Activated CD8-positive, alpha-beta memory T cell treated with anti-CD3 and anti-CD28 coated beads for 1 hour (primary cell): ENCODE data around the gene PRM2.
A peak's percentile ranks its signal among the peaks of the same experiment; 100 is the strongest.

Experiments used
- DNase-seq, 2 donors: peaks; one replicate each; pipeline ENCODE4 v3.0.0-alpha.2; 2020; ENCODE audit warnings: low read depth in 1 of 2; ENCODE audit errors: extremely low read depth in 1 of 2

Gene PRM2

GRCh38 chr16:11250786-11251524 lies 25.3 kb downstream of the PRM2 start:
- no peak for DNase-seq

GRCh38 chr16:11250091-11250785 lies 26.0 kb downstream of the PRM2 start:
- no peak for DNase-seq

- no peak for DNase-seq
Observed at GRCh38 chr16:11249233-11250061, 26.8 kb downstream of the PRM2 start.

- no peak for DNase-seq
Observed at GRCh38 chr16:11248133-11248532, 28.1 kb downstream of the PRM2 start.

- DNase-seq, result no peak
Observed at GRCh38 chr16:11245988-11246387, 30.3 kb downstream of the PRM2 start.

- no peak for DNase-seq
Observed at GRCh38 chr16:11245222-11245737, 31.0 kb downstream of the PRM2 start.

GRCh38 chr16:11242658-11243057 lies 33.6 kb downstream of the PRM2 start:
- DNase-seq, result no peak

GRCh38 chr16:11241480-11242204 lies 34.6 kb downstream of the PRM2 start:
- DNase-seq, result no peak

- no peak for DNase-seq
Observed at GRCh38 chr16:11240636-11241473, 35.4 kb downstream of the PRM2 start.

- DNase-seq, result no peak
Observed at GRCh38 chr16:11239644-11240632, 36.3 kb downstream of the PRM2 start.

- DNase-seq, result no peak
Observed at GRCh38 chr16:11238272-11239202, 37.7 kb downstream of the PRM2 start.

GRCh38 chr16:11236461-11237254 lies 39.6 kb downstream of the PRM2 start:
- no peak for DNase-seq

GRCh38 chr16:11235703-11235991 lies 40.6 kb downstream of the PRM2 start:
- no peak for DNase-seq

GRCh38 chr16:11234884-11235702 lies 41.2 kb downstream of the PRM2 start:
- no peak for DNase-seq

GRCh38 chr16:11233727-11234376 lies 42.4 kb downstream of the PRM2 start:
- DNase-seq, result peak in 1 of 2 donors; percentile 33
